Activated CD4-positive, alpha-beta memory T cell treated with anti-CD3 and anti-CD28 coated beads for 36 hours (primary cell): Measurements from ENCODE around the gene KIN. TPM values are rescaled to one million over a fixed set of nuclear protein-coding genes. Genes with fewer than 3 reads are reported as not detected.
"Not testable (repeated sequence)": the region's sequence is repeated elsewhere in the genome, so short reads cannot be mapped to it uniquely, and the experiment has no call there.

Experiments
- CTCF ChIA-PET: fragments of 350-600 bp; sonication (Branson Sonifier 250); formaldehyde crosslinking; loops from one replicate; lab custom pipeline; 2021; ENCODE audit warnings: antibody characterized with exemption, inconsistent platforms; lab: Charles Lee
- POLR2A ChIA-PET: fragments of 350-600 bp; sonication (Branson Sonifier 250); formaldehyde crosslinking; loops from one replicate; lab custom pipeline; 2021; ENCODE audit warnings: antibody characterized with exemption; lab: Charles Lee
- DNase-seq: peaks from one replicate; pipeline ENCODE4 v3.0.0-alpha.2; 2020
- H3K27ac Mint-ChIP-seq: one replicate; pipeline ENCODE4 v1.8.0; 2021; ENCODE audit warnings: mixed read lengths
- H3K27me3 Mint-ChIP-seq: one replicate; pipeline ENCODE4 v1.8.0; 2021; ENCODE audit warnings: mixed read lengths
- H3K36me3 Mint-ChIP-seq: one replicate; pipeline ENCODE4 v1.8.0; 2021; ENCODE audit warnings: mixed read lengths
- H3K4me1 Mint-ChIP-seq: one replicate; pipeline ENCODE4 v1.8.0; 2021; ENCODE audit warnings: low read depth, mixed read lengths
- H3K4me3 Mint-ChIP-seq: one replicate; pipeline ENCODE4 v1.8.0; 2021; ENCODE audit warnings: mild to moderate bottlenecking, mixed read lengths
- H3K9me3 Mint-ChIP-seq: one replicate; pipeline ENCODE4 v1.8.0; 2021; ENCODE audit warnings: mixed read lengths
- intact Hi-C: fragments of 100-400 bp; cut with micrococcal nuclease; formaldehyde crosslinking; loops from one replicate; pipeline ENCODE4 v1.15.1; 2023
- total RNA-seq, 2 experiments: library from RNA; stranded (reverse); gene quantifications; one replicate each; pipeline ENCODE4 v1.2.3, GENCODE V29; 2021

Gene KIN
- total RNA-seq, 2 experiments from 2014 or later: 10.9 to 11.5 TPM

DNA sequence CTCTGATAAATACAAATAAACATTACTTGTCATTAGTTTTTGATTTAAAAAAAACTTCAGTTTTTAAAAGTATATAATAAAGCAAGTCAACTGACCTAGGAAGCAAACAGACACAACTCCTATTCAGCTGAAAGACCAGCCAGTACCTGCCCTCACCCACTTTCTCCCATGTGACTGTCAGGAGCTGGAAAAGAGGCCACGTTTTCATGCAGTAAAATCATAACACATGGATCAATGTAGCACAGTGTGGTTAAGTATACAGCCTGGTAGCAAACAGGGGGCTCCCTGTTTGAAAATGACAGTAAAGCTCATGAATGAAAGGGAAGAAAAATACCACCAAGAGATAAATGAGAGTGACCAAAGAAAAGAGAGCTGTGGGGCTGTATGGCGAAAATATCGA lies 21.6 kb downstream of the KIN start:
- H3K27ac Mint-ChIP-seq: no peak overlapping the region
- H3K9me3 Mint-ChIP-seq: no peaks in the 10 kb centered on the region
- no peaks in the 10 kb centered on the region for H3K27me3 Mint-ChIP-seq
- no peak overlapping the region for H3K4me3 Mint-ChIP-seq
- no peaks in the 10 kb centered on the region for H3K4me1 Mint-ChIP-seq
- H3K36me3 Mint-ChIP-seq: peaks cover 42% of the 10 kb centered on the region
- intact Hi-C loops: no loop called here
- ChIA-PET POLR2A (no interaction called here), CTCF (no interaction called here)
- no peak for DNase-seq

GRCh38 chr10:7763929-7764328 lies 23.9 kb downstream of the KIN start:
- POLR2A ChIA-PET: no interaction called here
- no peak for DNase-seq
- no peak overlapping the region for H3K4me3 Mint-ChIP-seq
- H3K36me3 Mint-ChIP-seq: peaks cover 43% of the 10 kb centered on the region
- H3K27ac Mint-ChIP-seq: no peak overlapping the region
- no peaks in the 10 kb centered on the region for H3K27me3 Mint-ChIP-seq
- CTCF ChIA-PET: interaction anchor here (0.9 kb wide), 1 partner anchor 238 kb away, joined by 3 read pairs; no protein-coding TSS in a partner anchor
- H3K9me3 Mint-ChIP-seq: no peaks in the 10 kb centered on the region
- H3K4me1 Mint-ChIP-seq: no peaks in the 10 kb centered on the region
- intact Hi-C loops: no loop called here

- no peak overlapping the region for H3K4me3 Mint-ChIP-seq
- H3K9me3 Mint-ChIP-seq: no peaks in the 10 kb centered on the region
- ChIA-PET CTCF (interaction anchor here (1.1 to 1.6 kb wide), 4 partner anchors 48 to 231 kb away, joined by 3 to 7 read pairs (median 5); partner anchors contain the start of gene TAF3), POLR2A (no interaction called here)
- DNase-seq: peak; percentile 34
- no peak overlapping the region for H3K27ac Mint-ChIP-seq
- no peaks in the 10 kb centered on the region for H3K27me3 Mint-ChIP-seq
- no peaks in the 10 kb centered on the region for H3K4me1 Mint-ChIP-seq
- intact Hi-C loops: no loop called here
- peaks cover 34% of the 10 kb centered on the region for H3K36me3 Mint-ChIP-seq
Observed at GRCh38 chr10:7756360-7756992, 31.3 kb downstream of the KIN start.

GRCh38 chr10:7755103-7755502 lies 32.7 kb downstream of the KIN start:
- peaks cover 32% of the 10 kb centered on the region for H3K36me3 Mint-ChIP-seq
- intact Hi-C loops: no loop called here

DNA sequence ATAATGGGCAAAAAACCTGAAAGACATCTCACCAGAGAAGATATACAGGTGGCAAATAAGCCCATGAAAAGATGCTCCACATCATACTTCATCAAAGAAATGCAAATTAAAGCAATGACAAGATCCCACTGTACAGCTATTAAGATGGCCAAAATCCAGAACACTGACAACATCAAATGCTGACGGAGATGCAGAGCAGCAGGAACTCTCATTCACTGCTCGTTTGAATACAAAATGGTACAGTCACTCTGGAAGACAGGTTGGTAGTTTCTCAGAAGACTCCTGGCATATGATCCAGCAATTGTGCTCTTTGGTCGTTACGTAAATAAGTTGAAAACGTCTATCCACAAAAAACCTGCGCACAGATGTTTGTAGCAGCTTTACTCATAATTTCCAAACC lies 35.5 kb downstream of the KIN start:
- no peak overlapping the region for H3K4me3 Mint-ChIP-seq
- no peak for DNase-seq
- no peaks in the 10 kb centered on the region for H3K27me3 Mint-ChIP-seq
- intact Hi-C loops: no loop called here
- ChIA-PET POLR2A (no interaction called here), CTCF (no interaction called here)
- H3K4me1 Mint-ChIP-seq: no peaks in the 10 kb centered on the region
- peaks cover 25% of the 10 kb centered on the region for H3K36me3 Mint-ChIP-seq
- no peaks in the 10 kb centered on the region for H3K9me3 Mint-ChIP-seq
- no peak overlapping the region for H3K27ac Mint-ChIP-seq

More at GRCh38 chr10:7755103-7755502, 32.7 kb downstream of the KIN start:
- H3K9me3 Mint-ChIP-seq: no peaks in the 10 kb centered on the region
- no peak overlapping the region for H3K4me3 Mint-ChIP-seq
- POLR2A ChIA-PET: no interaction called here
- no peaks in the 10 kb centered on the region for H3K27me3 Mint-ChIP-seq
- H3K4me1 Mint-ChIP-seq: no peaks in the 10 kb centered on the region
- CTCF ChIA-PET: interaction anchor here (1.2 kb wide), 1 partner anchor 64 kb away, joined by 7 read pairs; the partner anchor contains the start of gene TAF3
- H3K27ac Mint-ChIP-seq: no peak overlapping the region
- no peak for DNase-seq

DNA sequence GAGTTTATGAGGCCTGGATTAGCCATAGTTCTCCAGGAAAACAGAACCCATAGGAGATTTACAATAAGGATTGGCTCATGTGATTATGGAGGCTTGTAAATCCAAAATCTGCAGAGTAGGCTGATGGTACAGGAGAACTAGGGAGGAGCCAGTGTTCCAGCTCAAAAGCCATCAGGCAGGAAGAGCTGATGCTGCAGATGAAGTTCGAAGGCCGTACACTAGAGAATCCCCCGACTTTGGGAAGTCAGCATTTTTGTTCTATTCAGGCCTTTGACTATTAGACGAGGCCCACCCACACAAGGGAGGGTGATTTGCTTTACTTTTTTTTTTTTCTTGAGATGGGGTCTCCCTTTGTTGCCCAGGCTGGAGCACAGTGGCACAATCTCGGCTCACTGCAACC lies 37.6 kb downstream of the KIN start:
- H3K9me3 Mint-ChIP-seq: no peaks in the 10 kb centered on the region
- peaks cover 21% of the 10 kb centered on the region for H3K36me3 Mint-ChIP-seq
- H3K4me1 Mint-ChIP-seq: no peaks in the 10 kb centered on the region
- intact Hi-C loops: no loop called here
- no peak overlapping the region for H3K4me3 Mint-ChIP-seq
- no peak for DNase-seq
- H3K27me3 Mint-ChIP-seq: no peaks in the 10 kb centered on the region
- POLR2A ChIA-PET: no interaction called here
- CTCF ChIA-PET: no interaction called here
- no peak overlapping the region for H3K27ac Mint-ChIP-seq

DNA sequence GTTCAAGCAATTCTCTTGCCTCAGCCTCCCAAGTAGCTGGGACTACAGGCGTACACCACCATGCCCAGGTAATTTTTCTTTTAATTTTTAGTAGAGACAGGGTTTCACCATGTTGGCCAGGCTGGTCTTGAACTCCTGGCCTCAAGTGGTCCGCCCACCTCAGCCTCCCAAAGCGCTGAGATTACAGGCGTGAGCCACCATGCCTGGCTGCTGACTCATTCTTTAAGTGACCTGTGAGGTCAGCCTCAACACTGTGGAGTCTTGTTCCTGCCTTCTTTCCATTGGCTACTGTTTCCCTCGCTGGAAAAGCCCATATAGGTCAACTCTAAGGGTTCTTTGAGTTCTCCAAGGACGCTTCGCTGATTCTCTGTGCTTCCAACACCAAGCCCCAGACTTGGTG lies 39.2 kb downstream of the KIN start:
- H3K27me3 Mint-ChIP-seq, intact Hi-C loops, H3K4me3 Mint-ChIP-seq, H3K27ac Mint-ChIP-seq, DNase-seq, CTCF ChIA-PET, H3K9me3 Mint-ChIP-seq, H3K4me1 Mint-ChIP-seq, POLR2A ChIA-PET: not testable (repeated sequence)
- peaks cover 13% of the 10 kb centered on the region for H3K36me3 Mint-ChIP-seq

GRCh38 chr10:7744307-7744706 lies 43.5 kb downstream of the KIN start:
- H3K4me3 Mint-ChIP-seq: no peak overlapping the region
- no peak overlapping the region for H3K27ac Mint-ChIP-seq
- intact Hi-C loops: no loop called here
- POLR2A ChIA-PET: no interaction called here
- no peak for DNase-seq
- H3K36me3 Mint-ChIP-seq: no peaks in the 10 kb centered on the region
- CTCF ChIA-PET: no interaction called here
- no peaks in the 10 kb centered on the region for H3K9me3 Mint-ChIP-seq
- no peaks in the 10 kb centered on the region for H3K4me1 Mint-ChIP-seq
- no peaks in the 10 kb centered on the region for H3K27me3 Mint-ChIP-seq

GRCh38 chr10:7738536-7739407 lies 49.0 kb downstream of the KIN start:
- DNase-seq: no peak
- CTCF ChIA-PET: interaction anchor here (0.6 kb wide), 1 partner anchor 1887 kb away, joined by 3 read pairs; no protein-coding TSS in a partner anchor
- H3K4me1 Mint-ChIP-seq: no peaks in the 10 kb centered on the region
- H3K27ac Mint-ChIP-seq: no peak overlapping the region
- no peak overlapping the region for H3K4me3 Mint-ChIP-seq
- H3K27me3 Mint-ChIP-seq: no peaks in the 10 kb centered on the region
- H3K36me3 Mint-ChIP-seq: no peaks in the 10 kb centered on the region
- intact Hi-C loops: no loop called here
- no peaks in the 10 kb centered on the region for H3K9me3 Mint-ChIP-seq
- POLR2A ChIA-PET: no interaction called here

DNA sequence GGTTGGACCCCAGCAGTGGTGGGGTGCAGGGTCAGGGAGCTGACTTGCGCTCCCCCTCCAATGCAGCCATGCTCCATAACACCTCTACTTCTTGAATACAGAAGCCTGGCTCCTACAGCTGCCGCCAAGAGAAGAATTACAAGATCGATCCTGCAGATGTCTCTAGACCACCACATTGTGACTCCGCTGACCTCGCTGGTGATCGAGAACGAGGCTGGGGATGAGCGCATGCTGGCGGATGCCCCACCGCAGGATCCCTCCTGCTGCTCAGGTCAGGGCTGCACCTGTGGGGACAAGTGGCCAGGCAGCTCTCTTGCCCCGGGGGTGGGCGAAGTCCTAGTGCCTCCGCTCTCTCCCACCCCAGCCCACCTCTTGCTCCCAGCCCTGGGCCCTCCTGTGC lies 53.0 kb downstream of the KIN start:
- DNase-seq: no peak
- H3K4me1 Mint-ChIP-seq: no peaks in the 10 kb centered on the region
- peaks cover 5% of the 10 kb centered on the region for H3K27me3 Mint-ChIP-seq
- ChIA-PET POLR2A (no interaction called here), CTCF (no interaction called here)
- intact Hi-C loops: no loop called here
- H3K27ac Mint-ChIP-seq: no peak overlapping the region
- H3K4me3 Mint-ChIP-seq: no peak overlapping the region
- no peaks in the 10 kb centered on the region for H3K36me3 Mint-ChIP-seq
- no peaks in the 10 kb centered on the region for H3K9me3 Mint-ChIP-seq

DNA sequence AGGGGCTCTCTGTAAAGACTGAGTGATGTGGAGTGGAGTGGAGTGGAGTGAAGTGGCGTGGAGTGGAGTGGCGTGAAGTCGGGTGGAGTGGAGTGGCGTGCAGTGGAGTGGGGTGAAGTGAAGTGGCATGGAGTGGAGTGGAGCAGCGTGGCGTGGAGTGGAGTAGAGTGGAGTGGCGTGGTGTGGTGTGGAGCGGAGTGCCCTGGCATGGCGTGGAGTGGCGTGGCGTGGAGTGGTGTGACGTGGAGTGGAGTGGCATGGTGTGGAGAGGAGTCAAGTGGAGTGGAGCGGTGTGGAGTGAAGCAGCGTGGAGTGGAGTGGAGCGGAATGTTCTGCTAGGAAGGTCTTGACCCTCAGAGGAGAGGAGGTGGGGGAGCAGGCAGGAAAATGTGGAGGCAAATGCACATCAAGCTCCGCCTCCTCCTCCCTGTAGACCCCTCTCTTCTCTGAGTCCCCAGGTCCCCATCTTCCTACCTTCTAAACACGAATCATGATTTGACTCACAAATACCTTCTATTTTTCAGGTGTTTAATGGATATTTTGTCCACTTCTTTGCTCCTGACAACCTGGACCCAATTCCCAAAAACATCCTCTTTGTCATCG lies 64.8 kb downstream of the KIN start:
- DNase-seq: no peak
- Mint-ChIP-seq H3K36me3 (no peaks in the 10 kb centered on the region), H3K4me3 (no peak overlapping the region), H3K27me3 (peaks cover 1% of the 10 kb centered on the region), H3K9me3 (no peaks in the 10 kb centered on the region), H3K4me1 (no peaks in the 10 kb centered on the region), H3K27ac (no peak overlapping the region)
- ChIA-PET CTCF (no interaction called here), POLR2A (no interaction called here)
- intact Hi-C loops: no loop called here

DNA sequence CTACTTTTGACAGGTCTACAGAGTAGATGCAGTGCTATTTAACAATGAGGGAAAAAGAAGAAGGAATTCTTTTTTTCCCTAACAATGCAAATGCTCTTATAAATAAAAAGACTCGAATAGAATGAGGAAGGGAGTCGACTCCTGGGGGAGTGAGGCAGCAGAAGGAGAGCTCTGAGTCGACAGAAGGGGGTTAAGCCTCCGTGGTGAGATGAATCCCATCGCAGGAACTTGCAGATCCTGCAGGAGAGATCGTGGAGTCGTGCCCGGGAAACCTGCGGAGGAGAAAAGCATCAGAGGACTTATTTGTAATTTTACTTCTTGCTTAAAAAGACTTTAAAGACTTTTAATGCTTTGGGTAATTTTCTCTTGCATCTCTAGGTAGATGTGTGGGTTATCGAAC lies 67.3 kb downstream of the KIN start:
- ChIA-PET CTCF (no interaction called here), POLR2A (no interaction called here)
- H3K27me3 Mint-ChIP-seq: peaks cover 1% of the 10 kb centered on the region
- no peaks in the 10 kb centered on the region for H3K9me3 Mint-ChIP-seq
- H3K4me1 Mint-ChIP-seq: no peaks in the 10 kb centered on the region
- DNase-seq: no peak
- no peaks in the 10 kb centered on the region for H3K36me3 Mint-ChIP-seq
- H3K27ac Mint-ChIP-seq: no peak overlapping the region
- no peak overlapping the region for H3K4me3 Mint-ChIP-seq
- intact Hi-C loops: no loop called here
